ENCODE results near the gene TSPAN9.

The TSPAN9 gene

DNA sequence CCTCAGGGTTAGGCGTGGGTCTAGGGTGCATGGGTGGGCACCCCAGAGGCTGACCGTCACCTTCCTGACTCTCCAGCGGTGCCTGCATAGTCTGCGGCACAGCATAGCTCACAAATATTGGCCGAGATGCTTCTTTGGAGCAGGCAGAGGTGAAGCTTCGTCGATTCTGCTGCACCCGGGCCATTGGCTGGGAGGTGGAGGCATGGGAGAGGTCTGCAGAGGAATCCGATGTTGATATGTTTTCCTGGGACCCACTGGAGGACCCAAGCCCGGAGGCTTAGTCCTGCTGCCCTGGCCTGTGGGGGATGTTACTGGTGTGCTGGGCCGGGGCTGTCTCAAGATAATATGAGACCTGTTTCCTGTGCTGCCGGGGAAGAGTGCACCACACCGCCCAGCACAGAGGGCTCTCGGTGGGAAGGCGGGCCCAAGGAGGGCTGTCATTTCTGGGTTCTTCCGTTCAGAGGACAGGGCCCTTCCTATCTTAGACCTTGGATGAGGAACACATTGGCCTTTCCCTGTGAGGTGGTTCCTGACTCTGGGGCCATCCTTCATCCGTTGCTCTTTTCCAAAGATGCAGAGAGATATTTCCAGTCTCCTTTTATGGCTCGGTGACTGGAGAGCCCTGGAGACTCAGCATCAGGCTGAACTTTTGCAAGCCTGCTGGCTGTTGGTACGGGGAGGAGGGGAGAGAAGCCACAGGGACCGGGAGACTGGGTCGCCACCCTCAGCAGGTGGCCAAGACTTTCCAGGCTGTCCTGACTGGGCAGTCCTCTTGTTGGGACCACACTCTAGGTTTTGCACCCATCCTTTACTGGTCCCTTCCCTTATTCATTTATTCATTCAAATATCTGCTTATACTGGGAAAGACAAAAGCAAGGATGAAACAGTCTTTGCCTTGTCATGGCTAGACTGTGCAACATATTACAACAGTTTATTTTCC, 143.5 kb downstream of the TSPAN9 start:
- Histone ChIP-seq H3K9me3 (ENCODE audit: control insufficient read depth, low read length) (no peaks in the 10 kb centered on the region), H2AFZ (no peak overlapping the region), H3K9ac (no peak overlapping the region), H3K27ac (no peak overlapping the region), H3K4me2 (ENCODE audit: low read length) (no peak overlapping the region), H3K27me3 (ENCODE audit: control insufficient read depth, insufficient read depth, low read length) (no peaks in the 10 kb centered on the region), H3K4me3 (ENCODE audit: low read depth, low read length) (no peak overlapping the region), H3K79me2 (peaks cover 27% of the 10 kb centered on the region), H3K4me1 (peaks cover 13% of the 10 kb centered on the region), H3K36me3 (ENCODE audit: control insufficient read depth, insufficient read depth, low read length) (no peaks in the 10 kb centered on the region)
- no peak for TF ChIP-seq CTCF (IDR thresholded peaks at IDR 0.05)

GRCh38 chr12:3222306-3222705, 145.1 kb downstream of the TSPAN9 start:
- Histone ChIP-seq H3K9ac (no peak overlapping the region), H3K4me2 (ENCODE audit: low read length) (no peak overlapping the region)

GRCh38 chr12:3222979-3223378, 145.8 kb downstream of the TSPAN9 start:
- H3K79me2 ChIP-seq: peaks cover 29% of the 10 kb centered on the region
- no peaks in the 10 kb centered on the region for H3K9me3 ChIP-seq (ENCODE audit: control insufficient read depth, low read length)
- no peaks in the 10 kb centered on the region for H3K27me3 ChIP-seq (ENCODE audit: control insufficient read depth, insufficient read depth, low read length)
- H3K36me3 ChIP-seq (ENCODE audit: control insufficient read depth, insufficient read depth, low read length): no peaks in the 10 kb centered on the region
- H3K9ac ChIP-seq: no peak overlapping the region
- peaks cover 12% of the 10 kb centered on the region for H3K4me1 ChIP-seq
- H2AFZ ChIP-seq: no peak overlapping the region
- no peak overlapping the region for H3K4me2 ChIP-seq (ENCODE audit: low read length)
- H3K4me3 ChIP-seq (ENCODE audit: low read depth, low read length): no peak overlapping the region
- no peak overlapping the region for H3K27ac ChIP-seq
- no peak for TF ChIP-seq CTCF (IDR thresholded peaks at IDR 0.05)

More at GRCh38 chr12:3222306-3222705, 145.1 kb downstream of the TSPAN9 start:
- Histone ChIP-seq H3K36me3 (ENCODE audit: control insufficient read depth, insufficient read depth, low read length) (no peaks in the 10 kb centered on the region), H3K4me1 (peaks cover 13% of the 10 kb centered on the region), H3K79me2 (peaks cover 28% of the 10 kb centered on the region), H3K9me3 (ENCODE audit: control insufficient read depth, low read length) (no peaks in the 10 kb centered on the region), H2AFZ (no peak overlapping the region), H3K27me3 (ENCODE audit: control insufficient read depth, insufficient read depth, low read length) (no peaks in the 10 kb centered on the region), H3K4me3 (ENCODE audit: low read depth, low read length) (no peak overlapping the region), H3K27ac (no peak overlapping the region)
- TF ChIP-seq CTCF (IDR thresholded peaks at IDR 0.05): no peak

GRCh38 chr12:3223601-3224529, 146.7 kb downstream of the TSPAN9 start:
- H3K36me3 ChIP-seq (ENCODE audit: control insufficient read depth, insufficient read depth, low read length): no peaks in the 10 kb centered on the region
- no peak overlapping the region for H3K27ac ChIP-seq
- no peak overlapping the region for H3K4me2 ChIP-seq (ENCODE audit: low read length)
- H3K4me1 ChIP-seq: peaks cover 5% of the 10 kb centered on the region
- H3K9ac ChIP-seq: no peak overlapping the region
- no peak overlapping the region for H3K4me3 ChIP-seq (ENCODE audit: low read depth, low read length)
- peaks cover 33% of the 10 kb centered on the region for H3K79me2 ChIP-seq
- no peaks in the 10 kb centered on the region for H3K9me3 ChIP-seq (ENCODE audit: control insufficient read depth, low read length)
- no peaks in the 10 kb centered on the region for H3K27me3 ChIP-seq (ENCODE audit: control insufficient read depth, insufficient read depth, low read length)
- TF ChIP-seq CTCF (IDR thresholded peaks at IDR 0.05): no peak
- H2AFZ ChIP-seq: no peak overlapping the region
